Loucy (cell line): Measurements from ENCODE around the gene KLF16.

Source experiments
- CTCF ChIP-seq: fragments of 200-600 bp; sonication (generic); conservative IDR thresholded peaks from 2 replicates; pipeline ENCODE4 v1.5.1; 2014; ENCODE audit warnings: mild to moderate bottlenecking, antibody characterized with exemption, low read length
- EZH2phosphoT487 ChIP-seq: fragments of 200-600 bp; IDR thresholded peaks from 2 replicates; pipeline ENCODE4 v1.6.1; 2018; ENCODE audit warnings: antibody characterized with exemption, mild to moderate bottlenecking, moderate library complexity, borderline replicate concordance

- TF ChIP-seq CTCF (no peak), EZH2phosphoT487 (no peak)
Observed at GRCh38 chr19:1896508-1896907, 33.1 kb upstream of the KLF16 start.
